Fibroblast of skin of scalp (primary cell): ENCODE results near the gene TRPM5. TPM values are rescaled to one million over a fixed set of nuclear protein-coding genes. Genes with fewer than 3 reads are reported as not detected.
"Not testable (repeated sequence)": the region's sequence is repeated elsewhere in the genome, so short reads cannot be mapped to it uniquely, and the experiment has no call there.

ENCODE experiments used
- DNase-seq: peaks from one replicate; pipeline ENCODE4 v3.0.0-alpha.2; 2013
- polyA plus RNA-seq, 2 experiments: library from polyadenylated mRNA; unstranded; fragments of 120-200 nt; gene quantifications; one replicate each; pipeline ENCODE4 v1.2.1, GENCODE V29; 2013; ENCODE audit not compliant: insufficient read length in 2 of 2

The TRPM5 gene
- not detected for polyA plus RNA-seq (2013, experiment 1 of 2; ENCODE audit: insufficient read length)
- not detected for polyA plus RNA-seq (2013, experiment 2 of 2; ENCODE audit: insufficient read length)

- DNase-seq = no peak
Observed at GRCh38 chr11:2443881-2444820, at the start of gene TRPM5. TSS of gene TRPM5 (minus strand) at chr11:2444514. CDS start at chr11:2423036, 21,478 bp downstream.

GRCh38 chr11:2489083-2489482 lies 44.8 kb upstream of the TRPM5 start:
- no peak for DNase-seq

GRCh38 chr11:2488004-2488403 lies 43.7 kb upstream of the TRPM5 start:
- DNase-seq = no peak

GRCh38 chr11:2484576-2485125 lies 40.3 kb upstream of the TRPM5 start:
- DNase-seq = no peak

- no peak for DNase-seq
Observed at GRCh38 chr11:2483426-2483825, 39.1 kb upstream of the TRPM5 start.

GRCh38 chr11:2482745-2483144 lies 38.4 kb upstream of the TRPM5 start:
- no peak for DNase-seq

GRCh38 chr11:2482204-2482603 lies 37.9 kb upstream of the TRPM5 start:
- no peak for DNase-seq

GRCh38 chr11:2481253-2481652 lies 36.9 kb upstream of the TRPM5 start:
- no peak for DNase-seq

GRCh38 chr11:2480874-2481220 lies 36.5 kb upstream of the TRPM5 start:
- no peak for DNase-seq

GRCh38 chr11:2480067-2480873 lies 36.0 kb upstream of the TRPM5 start:
- not testable (repeated sequence) for DNase-seq

GRCh38 chr11:2477936-2478335 lies 33.6 kb upstream of the TRPM5 start:
- no peak for DNase-seq

GRCh38 chr11:2477254-2477653 lies 32.9 kb upstream of the TRPM5 start:
- no peak for DNase-seq

GRCh38 chr11:2475136-2475918 lies 31.0 kb upstream of the TRPM5 start:
- DNase-seq = no peak

- no peak for DNase-seq
Observed at GRCh38 chr11:2474059-2474901, 30.0 kb upstream of the TRPM5 start.

GRCh38 chr11:2473361-2474058 lies 29.2 kb upstream of the TRPM5 start:
- DNase-seq = no peak

GRCh38 chr11:2472428-2473186 lies 28.3 kb upstream of the TRPM5 start:
- DNase-seq = no peak

GRCh38 chr11:2471804-2472096 lies 27.4 kb upstream of the TRPM5 start:
- DNase-seq = no peak

- DNase-seq = no peak
Observed at GRCh38 chr11:2471048-2471803, 26.9 kb upstream of the TRPM5 start.

- no peak for DNase-seq
Observed at GRCh38 chr11:2470495-2470894, 26.2 kb upstream of the TRPM5 start.
